IPS-15b (cell line): ENCODE measurements around the gene CFAP126.
"Not testable (repeated sequence)": the region's sequence is repeated elsewhere in the genome, so short reads cannot be mapped to it uniquely, and the experiment has no call there.

Source experiments
- H3K27me3 ChIP-seq: one replicate; pipeline ENCODE4 v1.6.1; 2013; ENCODE audit warnings: low read length; ENCODE audit not compliant: control insufficient read depth, insufficient read depth
- H3K36me3 ChIP-seq: one replicate; pipeline ENCODE4 v1.6.1; 2013; ENCODE audit warnings: low read length; ENCODE audit not compliant: control insufficient read depth, insufficient read depth
- H3K4me1 ChIP-seq: one replicate; pipeline ENCODE4 v1.6.1; 2013; ENCODE audit warnings: mild to moderate bottlenecking, low read length; ENCODE audit not compliant: control insufficient read depth, insufficient read depth
- H3K4me3 ChIP-seq: one replicate; pipeline ENCODE4 v1.5.1; 2013; ENCODE audit warnings: low read depth, low read length
- H3K9ac ChIP-seq: one replicate; pipeline ENCODE4 v1.6.1; 2013; ENCODE audit warnings: low read depth, mild to moderate bottlenecking, low read length
- H3K9me3 ChIP-seq: one replicate; pipeline ENCODE4 v1.6.1; 2013; ENCODE audit warnings: mild to moderate bottlenecking, low read length; ENCODE audit not compliant: control insufficient read depth, insufficient read depth

The CFAP126 gene

DNA sequence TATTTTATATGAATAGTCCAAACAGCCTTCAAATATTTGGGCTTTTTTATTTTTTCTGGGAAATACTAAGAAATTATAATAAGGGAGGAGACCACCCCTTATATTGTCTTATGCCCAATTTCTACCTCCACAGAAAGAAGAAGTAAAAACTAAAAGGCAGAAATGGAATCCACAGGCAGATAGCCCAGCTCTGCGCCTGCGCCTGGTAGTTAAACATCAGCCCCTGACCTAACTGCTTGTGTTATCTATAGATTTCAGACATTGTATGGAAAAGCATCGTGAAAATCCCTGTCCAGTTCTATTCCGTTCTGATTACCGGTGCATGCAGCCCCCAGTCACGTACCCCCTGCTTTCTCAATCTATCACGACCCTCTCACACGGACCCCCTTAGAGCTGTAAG, 29.4 kb upstream of the CFAP126 start:
- H3K9ac ChIP-seq, H3K9me3 ChIP-seq, H3K27me3 ChIP-seq, H3K36me3 ChIP-seq, H3K4me1 ChIP-seq, H3K4me3 ChIP-seq: not testable (repeated sequence)

- H3K9ac ChIP-seq = no peak overlapping the region
- H3K9me3 ChIP-seq = no peaks in the 10 kb centered on the region
- H3K36me3 ChIP-seq = no peaks in the 10 kb centered on the region
- H3K27me3 ChIP-seq = peaks cover 10% of the 10 kb centered on the region
- H3K4me1 ChIP-seq = no peaks in the 10 kb centered on the region
- no peak overlapping the region for H3K4me3 ChIP-seq
Observed at GRCh38 chr1:161393151-161393550, 25.5 kb upstream of the CFAP126 start.

DNA sequence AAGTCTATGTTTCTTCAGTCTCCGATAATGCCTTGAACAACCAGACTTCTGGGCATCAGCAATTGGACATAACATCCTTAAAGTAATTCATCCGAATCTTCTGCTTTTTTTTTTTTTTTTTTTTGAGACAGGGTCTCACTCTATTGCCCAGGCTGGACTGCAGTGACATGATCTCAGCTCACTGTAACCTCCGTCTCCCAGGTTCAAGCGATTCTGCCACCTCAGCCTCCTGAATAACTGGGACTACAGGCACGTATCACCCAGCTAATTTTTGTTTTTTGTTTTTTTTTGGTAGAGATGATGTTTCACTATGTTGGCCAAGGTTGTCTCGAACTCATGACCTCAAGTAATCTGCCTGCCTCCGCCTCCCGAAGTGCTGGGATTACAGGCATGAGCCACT, 23.9 kb upstream of the CFAP126 start:
- H3K4me1 ChIP-seq = no peaks in the 10 kb centered on the region
- H3K27me3 ChIP-seq = peaks cover 10% of the 10 kb centered on the region
- no peaks in the 10 kb centered on the region for H3K9me3 ChIP-seq
- no peak overlapping the region for H3K9ac ChIP-seq
- H3K4me3 ChIP-seq = no peak overlapping the region
- no peaks in the 10 kb centered on the region for H3K36me3 ChIP-seq

DNA sequence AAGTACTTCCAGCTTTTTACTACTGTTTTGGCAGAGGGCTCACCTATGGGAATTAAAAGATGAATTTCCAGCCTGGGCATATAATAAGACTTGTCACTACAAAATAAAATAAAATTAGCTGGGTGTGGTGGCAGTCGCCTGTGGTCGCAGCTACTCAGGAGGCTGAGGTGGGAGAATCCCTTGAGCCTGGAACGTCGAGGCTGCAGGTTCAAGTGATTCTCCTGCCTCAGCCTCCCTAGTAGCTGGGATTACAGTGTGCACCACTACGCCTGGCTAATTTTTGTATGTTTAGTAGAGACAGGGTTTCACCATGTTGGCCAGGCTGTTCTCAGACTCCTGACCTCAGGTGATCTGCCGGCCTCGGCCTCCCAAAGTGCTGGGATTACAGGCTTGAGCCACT, 23.5 kb upstream of the CFAP126 start:
- not testable (repeated sequence) for H3K4me1 ChIP-seq, H3K4me3 ChIP-seq, H3K9me3 ChIP-seq, H3K36me3 ChIP-seq, H3K9ac ChIP-seq
- H3K27me3 ChIP-seq = peaks cover 10% of the 10 kb centered on the region

- peak overlapping the region; percentile 93 for H3K4me3 ChIP-seq
- peaks cover 10% of the 10 kb centered on the region for H3K27me3 ChIP-seq
- H3K9ac ChIP-seq = peak overlapping the region; percentile 87
- no peaks in the 10 kb centered on the region for H3K4me1 ChIP-seq
- no peaks in the 10 kb centered on the region for H3K9me3 ChIP-seq
- H3K36me3 ChIP-seq = no peaks in the 10 kb centered on the region
Observed at GRCh38 chr1:161390559-161390858, 22.8 kb upstream of the CFAP126 start.

DNA sequence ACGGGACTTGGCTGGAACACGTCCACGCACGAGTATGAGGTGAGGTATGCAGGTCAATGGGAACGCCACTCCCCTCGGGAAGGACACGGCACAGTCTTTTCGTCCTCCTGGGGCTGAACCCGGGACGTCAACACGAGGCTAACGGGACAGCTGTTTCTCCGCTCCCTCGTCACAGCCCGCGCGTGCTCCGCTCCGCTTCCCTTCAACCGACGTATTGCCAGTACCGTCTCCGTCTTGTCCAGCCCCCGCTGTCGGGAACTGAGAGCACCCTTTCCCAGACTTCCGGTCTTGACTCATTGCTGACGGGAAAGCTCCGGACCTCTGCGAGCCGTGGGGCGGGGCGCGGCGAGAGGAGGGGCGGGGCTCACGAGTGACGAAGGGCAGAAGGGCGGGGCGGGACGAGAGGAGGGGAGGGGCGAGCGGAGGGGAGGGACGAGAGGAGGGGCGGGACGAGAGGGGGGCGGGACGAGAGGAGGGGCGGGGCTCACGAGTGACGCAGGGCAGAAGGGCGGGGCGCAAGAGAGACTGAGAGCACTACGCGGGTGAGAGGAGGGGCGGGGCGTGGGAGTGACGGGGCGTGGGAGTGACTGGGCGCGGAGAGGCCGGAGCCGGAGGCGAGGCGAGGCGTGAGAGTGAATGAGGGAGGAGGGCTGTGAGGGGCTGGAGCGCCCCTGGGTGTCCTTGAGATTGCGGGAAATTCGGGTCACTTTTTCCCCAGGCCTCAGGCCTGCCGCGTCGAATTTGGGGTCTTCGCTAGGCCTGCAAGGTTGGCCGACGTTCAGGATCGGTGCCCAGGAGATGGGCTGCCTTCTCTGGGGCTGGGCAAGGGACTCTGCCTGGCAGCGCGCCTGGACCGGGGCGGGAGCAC, 22.2 kb upstream of the CFAP126 start:
- Histone ChIP-seq H3K9ac (peak overlapping the region; percentile 87), H3K4me1 (no peaks in the 10 kb centered on the region), H3K36me3 (no peaks in the 10 kb centered on the region), H3K4me3 (peak overlapping the region; percentile 99), H3K27me3 (peaks cover 10% of the 10 kb centered on the region), H3K9me3 (no peaks in the 10 kb centered on the region)

- not testable (repeated sequence) for H3K36me3 ChIP-seq, H3K4me1 ChIP-seq, H3K9me3 ChIP-seq
- peak overlapping the region; percentile 87 for H3K9ac ChIP-seq
- H3K27me3 ChIP-seq = peaks cover 10% of the 10 kb centered on the region
- peak overlapping the region; percentile 99 for H3K4me3 ChIP-seq
Observed at GRCh38 chr1:161389158-161389557, 21.5 kb upstream of the CFAP126 start.

- no peaks in the 10 kb centered on the region for H3K36me3 ChIP-seq
- H3K9me3 ChIP-seq = no peaks in the 10 kb centered on the region
- H3K4me3 ChIP-seq = no peak overlapping the region
- peaks cover 10% of the 10 kb centered on the region for H3K27me3 ChIP-seq
- H3K9ac ChIP-seq = no peak overlapping the region
- H3K4me1 ChIP-seq = no peaks in the 10 kb centered on the region
Observed at GRCh38 chr1:161388639-161389038, 21.0 kb upstream of the CFAP126 start.

GRCh38 chr1:161382214-161383019, 14.7 kb upstream of the CFAP126 start:
- no peaks in the 10 kb centered on the region for H3K27me3 ChIP-seq
- no peaks in the 10 kb centered on the region for H3K36me3 ChIP-seq
- H3K9ac ChIP-seq = no peak overlapping the region
- H3K4me1 ChIP-seq = no peaks in the 10 kb centered on the region
- H3K4me3 ChIP-seq = no peak overlapping the region
- no peaks in the 10 kb centered on the region for H3K9me3 ChIP-seq

- H3K27me3 ChIP-seq = no peaks in the 10 kb centered on the region
- no peaks in the 10 kb centered on the region for H3K36me3 ChIP-seq
- no peak overlapping the region for H3K9ac ChIP-seq
- H3K4me3 ChIP-seq = no peak overlapping the region
- H3K4me1 ChIP-seq = no peaks in the 10 kb centered on the region
- H3K9me3 ChIP-seq = no peaks in the 10 kb centered on the region
Observed at GRCh38 chr1:161381707-161382106, 14.0 kb upstream of the CFAP126 start.

DNA sequence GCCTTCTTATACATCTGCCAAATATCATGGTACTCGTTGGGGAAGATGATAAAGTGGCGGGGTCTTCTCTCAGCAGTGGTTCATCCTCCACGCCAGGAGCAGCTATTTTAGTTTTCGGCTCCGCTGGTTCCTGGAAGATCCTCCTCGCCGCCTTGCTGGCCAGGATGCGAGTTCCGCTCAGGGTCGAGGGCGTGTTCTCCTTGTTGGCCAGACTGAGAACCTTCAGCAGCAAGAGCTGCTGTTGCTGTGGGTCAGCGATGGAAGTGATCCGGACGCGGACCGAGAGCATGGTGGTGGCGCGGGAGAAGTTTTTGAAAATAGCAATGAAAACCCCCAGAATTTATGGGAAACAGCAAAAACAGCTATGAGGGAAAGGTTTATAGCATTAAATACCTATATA, 11.4 kb upstream of the CFAP126 start:
- H3K9me3 ChIP-seq = no peaks in the 10 kb centered on the region
- no peak overlapping the region for H3K4me3 ChIP-seq
- no peak overlapping the region for H3K9ac ChIP-seq
- H3K27me3 ChIP-seq = no peaks in the 10 kb centered on the region
- no peaks in the 10 kb centered on the region for H3K36me3 ChIP-seq
- H3K4me1 ChIP-seq = no peaks in the 10 kb centered on the region

DNA sequence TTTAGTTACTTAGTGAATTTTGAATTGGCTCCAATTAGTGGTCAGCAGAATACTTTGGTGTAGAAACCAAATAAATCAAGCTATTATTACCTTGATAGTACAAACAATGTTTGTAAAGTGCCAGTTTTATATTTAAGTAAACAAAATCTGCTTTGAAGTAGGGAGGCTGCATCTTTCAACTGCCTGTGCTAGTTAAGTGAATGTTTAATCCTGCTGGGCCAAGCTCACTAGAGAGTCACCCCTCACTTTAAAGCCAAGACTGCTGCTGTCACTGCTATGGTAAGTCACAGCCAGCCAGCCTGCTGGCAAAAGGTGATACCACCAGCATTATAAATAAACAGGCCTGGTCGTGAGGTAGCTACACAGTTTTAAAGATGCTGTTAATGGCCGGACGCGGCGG, 10.3 kb upstream of the CFAP126 start:
- Histone ChIP-seq H3K9ac (no peak overlapping the region), H3K4me3 (no peak overlapping the region), H3K4me1 (no peaks in the 10 kb centered on the region), H3K27me3 (no peaks in the 10 kb centered on the region), H3K9me3 (no peaks in the 10 kb centered on the region), H3K36me3 (no peaks in the 10 kb centered on the region)
